CD14-positive monocyte (primary cell): ENCODE data around the gene STAP2. TPM values are rescaled to one million over a fixed set of nuclear protein-coding genes. Genes with fewer than 3 reads are reported as not detected.

Source experiments
- DNase-seq, 3 donors: peaks; one replicate each; pipeline ENCODE4 v3.0.0-alpha.2; 2011 to 2022
- H2AFZ ChIP-seq: 2 replicates; pipeline ENCODE4 v1.6.0; 2012; ENCODE audit warnings: mild to moderate bottlenecking, low read depth, low read length, inconsistent platforms; ENCODE audit not compliant: insufficient read depth, poor library complexity, severe bottlenecking
- H3K27ac ChIP-seq, 2 donors: 1 replicate in 1 of 2; 2 replicates in 1 of 2; pipeline ENCODE4 v1.5.1; 2012 to 2013; ENCODE audit warnings: low read length in 2 of 2, control low read depth in 1 of 2, inconsistent platforms in 1 of 2, low read depth in 1 of 2, mild to moderate bottlenecking in 1 of 2
- H3K27me3 ChIP-seq, 2 donors: one replicate each; pipeline versions ENCODE4 v1.6.0 to v1.6.1; 2011 to 2013; ENCODE audit warnings: low read length in 2 of 2; ENCODE audit not compliant: control insufficient read depth in 2 of 2, insufficient read depth in 2 of 2
- H3K36me3 ChIP-seq, 2 donors: replicated peaks in 1 of 2; 1 replicate in 1 of 2; 2 replicates in 1 of 2; pipeline versions ENCODE4 v1.5.1 to v1.6.1; 2012 to 2013; ENCODE audit warnings: low read length in 2 of 2, control low read depth in 1 of 2, inconsistent platforms in 1 of 2, mild to moderate bottlenecking in 1 of 2; ENCODE audit not compliant: insufficient read depth in 2 of 2, control insufficient read depth in 1 of 2
- H3K4me1 ChIP-seq, 2 donors: 1 replicate in 1 of 2; 2 replicates in 1 of 2; pipeline versions ENCODE4 v1.5.1 to v1.6.1; 2012 to 2013; ENCODE audit warnings: low read length in 2 of 2, control low read depth in 1 of 2, inconsistent platforms in 1 of 2, mild to moderate bottlenecking in 1 of 2, moderate library complexity in 1 of 2; ENCODE audit not compliant: insufficient read depth in 2 of 2, control insufficient read depth in 1 of 2
- H3K4me2 ChIP-seq: replicated peaks from 2 replicates; pipeline ENCODE3; 2012; ENCODE audit warnings: low read length, moderate library complexity, mild to moderate bottlenecking; ENCODE audit not compliant: poor library complexity, severe bottlenecking; ENCODE audit errors: extremely low read depth
- H3K4me3 ChIP-seq, 3 experiments: fragments of 200-600 bp in 1 of 3; sonication (generic) in 1 of 3; replicated peaks in 1 of 3; 1 replicate in 2 of 3; 2 replicates in 1 of 3; pipeline ENCODE4 v1.5.1; 2011 to 2013; ENCODE audit warnings: low read length in 3 of 3, mild to moderate bottlenecking in 3 of 3, control low read depth in 2 of 3, low read depth in 2 of 3, inconsistent platforms in 1 of 3, moderate library complexity in 1 of 3
- H3K79me2 ChIP-seq: 2 replicates; pipeline ENCODE4 v1.6.0; 2012; ENCODE audit warnings: mild to moderate bottlenecking, control low read depth, inconsistent platforms, low read length, moderate library complexity; ENCODE audit not compliant: insufficient read depth
- H3K9ac ChIP-seq: 2 replicates; pipeline ENCODE4 v1.6.0; 2017; ENCODE audit warnings: low read length, mild to moderate bottlenecking; ENCODE audit not compliant: insufficient read depth, poor library complexity, severe bottlenecking
- H3K9me3 ChIP-seq, 2 donors: replicated peaks in 1 of 2; 1 replicate in 1 of 2; 2 replicates in 1 of 2; pipeline versions ENCODE4 v1.5.1 to v1.6.1; 2012 to 2013; ENCODE audit warnings: low read length in 2 of 2, control low read depth in 1 of 2; ENCODE audit not compliant: control insufficient read depth in 1 of 2, insufficient read depth in 1 of 2
- H4K20me1 ChIP-seq: 2 replicates; pipeline ENCODE4 v1.6.0; 2012; ENCODE audit warnings: mild to moderate bottlenecking, low read length, control low read depth, moderate library complexity; ENCODE audit not compliant: insufficient read depth
- H3K27ac Mint-ChIP-seq, 7 donors: one replicate each; pipeline ENCODE4 v1.8.0; 2020; ENCODE audit warnings: mild to moderate bottlenecking in 7 of 7, mixed read lengths in 7 of 7, moderate library complexity in 6 of 7, inconsistent platforms in 2 of 7
- H3K27me3 Mint-ChIP-seq, 3 donors: one replicate each; pipeline ENCODE4 v1.8.0; 2021 to 2022; ENCODE audit warnings: low read depth in 3 of 3, mild to moderate bottlenecking in 3 of 3, mixed read lengths in 3 of 3, moderate library complexity in 3 of 3, inconsistent platforms in 1 of 3
- H3K36me3 Mint-ChIP-seq, 2 donors: one replicate each; pipeline ENCODE4 v1.8.0; 2020; ENCODE audit warnings: mixed read lengths in 2 of 2, inconsistent platforms in 1 of 2, mild to moderate bottlenecking in 1 of 2
- H3K4me1 Mint-ChIP-seq: one replicate; pipeline ENCODE4 v1.8.0; 2020; ENCODE audit warnings: mild to moderate bottlenecking, mixed read lengths
- H3K4me3 Mint-ChIP-seq, 2 donors: one replicate each; pipeline ENCODE4 v1.8.0; 2020; ENCODE audit warnings: mild to moderate bottlenecking in 2 of 2, mixed read lengths in 2 of 2, moderate library complexity in 1 of 2
- H3K9me3 Mint-ChIP-seq, 7 donors: one replicate each; pipeline ENCODE4 v1.8.0; 2020 to 2022; ENCODE audit warnings: mixed read lengths in 7 of 7, mild to moderate bottlenecking in 6 of 7, moderate library complexity in 6 of 7, inconsistent platforms in 2 of 7
- CTCF ChIP-seq: fragments of 200-600 bp; IDR thresholded peaks from one replicate; pipeline ENCODE4 v1.8.0; 2022; ENCODE audit warnings: antibody characterized with exemption, mild to moderate bottlenecking
- WGBS: methylation state at CpG from one replicate; pipeline ENCODE4 v1.1.5; 2013; ENCODE audit warnings: missing lambda C conversion rate; ENCODE audit not compliant: insufficient coverage; 5-methylcytosine and 5-hydroxymethylcytosine counted together
- intact Hi-C, 2 donors: fragments of 100-400 bp; cut with micrococcal nuclease; formaldehyde crosslinking; loops; one replicate each; pipeline versions ENCODE4 v1.15.0 to v1.15.1; 2023
- polyA plus RNA-seq, 3 donors: library from polyadenylated mRNA; depleted of rRNA in 1 of 3; unstranded in 2 of 3; stranded (reverse) in 1 of 3; fragments of 300-500 nt in 2 of 3; fragments of >200 nt in 1 of 3; fragmentation: Illumina TruSeq in 2 of 3; gene quantifications; 1 replicate in 2 of 3; 2 replicates in 1 of 3; pipeline ENCODE4 v1.2.3, GENCODE V29; 2012 to 2021

Gene STAP2
- polyA plus RNA-seq, 3 donors, result 0.11 to 0.17 TPM; not detected in 1

GRCh38 chr19:4362101-4362828 lies 23.6 kb upstream of the STAP2 start:
- H3K9me3 ChIP-seq, result no peaks in the 10 kb centered on the region
- H2AFZ ChIP-seq, result no peak overlapping the region
- Mint-ChIP-seq H3K9me3 (no peaks in the 10 kb centered on the region), H3K27ac (no peak overlapping the region), H3K36me3 (peaks cover 52 to 89% of the 10 kb centered on the region in 2 donors), H3K4me3 (no peak overlapping the region), H3K4me1 (no peaks in the 10 kb centered on the region), H3K27me3 (no peaks in the 10 kb centered on the region)
- H3K4me3 ChIP-seq, result no peak overlapping the region
- no peak overlapping the region for H3K27ac ChIP-seq
- H4K20me1 ChIP-seq, result peaks cover 78% of the 10 kb centered on the region
- no peaks in the 10 kb centered on the region for H3K4me1 ChIP-seq
- TF ChIP-seq CTCF, result no peak
- peaks cover 2% of the 10 kb centered on the region for H3K79me2 ChIP-seq
- no peaks in the 10 kb centered on the region for H3K27me3 ChIP-seq
- H3K9ac ChIP-seq, result no peak overlapping the region
- peaks cover 73 to 94% of the 10 kb centered on the region in 2 donors for H3K36me3 ChIP-seq
- WGBS, result 94% methylated on average over 32 of the region's 32 CpGs
- H3K4me2 ChIP-seq, result no peak overlapping the region
- intact Hi-C loops, result no loop called here
- DNase-seq, result no peak

- Histone ChIP-seq H3K36me3 (peaks cover 72 to 91% of the 10 kb centered on the region in 2 donors), H3K9ac (no peak overlapping the region), H3K4me1 (no peaks in the 10 kb centered on the region), H3K27me3 (no peaks in the 10 kb centered on the region), H3K27ac (no peak overlapping the region), H3K4me2 (no peak overlapping the region), H3K4me3 (no peak overlapping the region), H4K20me1 (peaks cover 70% of the 10 kb centered on the region), H3K79me2 (no peaks in the 10 kb centered on the region), H3K9me3 (no peaks in the 10 kb centered on the region), H2AFZ (no peak overlapping the region)
- Mint-ChIP-seq H3K27ac (no peak overlapping the region), H3K4me3 (no peak overlapping the region), H3K9me3 (no peaks in the 10 kb centered on the region), H3K36me3 (peaks cover 46 to 86% of the 10 kb centered on the region in 2 donors), H3K27me3 (peaks cover 0 to 2% (median 0%) of the 10 kb centered on the region in 3 donors), H3K4me1 (no peaks in the 10 kb centered on the region)
- intact Hi-C loops, result no loop called here
- TF ChIP-seq CTCF, result no peak
- DNase-seq, result no peak
- WGBS, result 95% methylated on average over 36 of the region's 50 CpGs
These were observed 22.8 kb upstream of the STAP2 start for GRCh38 chr19:4361152-4362046.
